ENCODE data around the gene FAM124A. TPM values are rescaled to one million over a fixed set of nuclear protein-coding genes. Genes with fewer than 3 reads are reported as not detected.

FAM124A gene
- total and polyA plus RNA-seq, 2 donors (not counting 3 experiments of a cell fraction or from before 2014, with no cell fraction given) = 3.8 to 9.9 TPM

- Histone ChIP-seq H3K9me3 (replicated peaks; ENCODE audit: control insufficient read depth, insufficient read depth, low read length) (no peaks in the 10 kb centered on the region), H2AFZ (ENCODE audit: low read depth, low read length) (no peak overlapping the region), H3K9ac (replicated peaks; ENCODE audit: extremely low read depth, insufficient read depth, low read length) (no peak overlapping the region), H3K79me2 (ENCODE audit: control insufficient read depth, insufficient read depth, low read length) (no peaks in the 10 kb centered on the region), H4K20me1 (replicated peaks; ENCODE audit: control insufficient read depth, extremely low read depth, insufficient read depth, low read length) (no peaks in the 10 kb centered on the region), H3K4me3 (replicated peaks in 1 of 3; ENCODE audit: insufficient read depth in 1 of 3, low read depth in 1 of 3, low read length in 3 of 3) (no peak overlapping the region), H3K36me3 (ENCODE audit: control insufficient read depth in 2 of 2, extremely low read depth in 1 of 2, insufficient read depth in 2 of 2, low read length in 2 of 2) (no peaks in the 10 kb centered on the region), H3K27ac (ENCODE audit: insufficient read depth, low read depth, low read length) (no peak overlapping the region), H3K4me1 (ENCODE audit: control insufficient read depth, extremely low read depth, insufficient read depth, low read length) (peaks cover 13% of the 10 kb centered on the region), H3K9me1 (replicated peaks; ENCODE audit: control insufficient read depth, extremely low read depth, insufficient read depth, low read length) (no peaks in the 10 kb centered on the region), H3K27me3 (ENCODE audit: control insufficient read depth in 2 of 2, insufficient read depth in 2 of 2, low read length in 2 of 2) (no peaks in the 10 kb centered on the region), H3K4me2 (ENCODE audit: insufficient read depth, low read length) (no peak overlapping the region)
- ChIA-PET POLR2A (interaction anchor here (1.3 kb wide), 1 partner anchor 142 kb away, joined by 4 read pairs; the partner anchor contains the start of gene INTS6), CTCF (interaction anchor here (1.6 kb wide), 1 partner anchor 25 kb away, joined by 8 read pairs; no protein-coding TSS in a partner anchor)
- no TSS peak for BruUV-seq (replicated peaks)
- FAIRE-seq (no peak), DNase-seq (ENCODE audit: low read depth, low spot score) (no peak)
- intact Hi-C loops (cut with micrococcal nuclease) = loop anchor here (10.0 kb wide), 1 partner anchor 104 kb away; no protein-coding TSS in a partner anchor
- dilution Hi-C loops (cut with MboI; ENCODE audit: extremely low pct_ligation_motif_present, low sequenced_read_pairs) = no loop called here
- TF ChIP-seq MAX (IDR thresholded peaks at IDR 0.05; ENCODE audit: insufficient read depth, insufficient read length) = no peak
- no peak for TF ChIP-seq CTCF (IDR thresholded peaks at IDR 0.05; ENCODE audit: extremely low read depth in 1 of 2, insufficient read depth in 1 of 2, low read depth in 1 of 2, low read length in 2 of 2)
- TF ChIP-seq GATA2 (IDR thresholded peaks at IDR 0.05; ENCODE audit: insufficient read depth, insufficient read length, low read depth, low read length) = no peak
- TF ChIP-seq EZH2 (IDR thresholded peaks at IDR 0.05; ENCODE audit: borderline replicate concordance, low read depth, low read length, severe bottlenecking) = no peak
- TF ChIP-seq POLR2AphosphoS5 (IDR thresholded peaks at IDR 0.05; ENCODE audit: insufficient read depth, low read depth, low read length) = no peak
- TF ChIP-seq JUN (IDR thresholded peaks at IDR 0.05; ENCODE audit: borderline replicate concordance, insufficient read depth, insufficient read length, low read depth) = no peak
- no peak for TF ChIP-seq FOS (IDR thresholded peaks at IDR 0.05; ENCODE audit: borderline replicate concordance, insufficient read depth, low read length)
- no peak for TF ChIP-seq POLR2A (IDR thresholded peaks at IDR 0.05; ENCODE audit: low read depth, low read length)
- TF ChIP-seq MYC (IDR thresholded peaks at IDR 0.05; ENCODE audit: low read depth, low read length) = no peak
These were observed 89.0 kb downstream of the FAM124A start for GRCh38 chr13:51311231-51311630.

All from endothelial cell of umbilical vein (primary cell).